Ectodermal cell (in vitro differentiated cells): ENCODE measurements around the gene ABCB7. TPM values are rescaled to one million over a fixed set of nuclear protein-coding genes. Genes with fewer than 3 reads are reported as not detected.
A peak's percentile ranks its signal among the peaks of the same experiment; 100 is the strongest.
"Not testable (repeated sequence)": the region's sequence is repeated elsewhere in the genome, so short reads cannot be mapped to it uniquely, and the experiment has no call there.

ENCODE experiments used
- H3K27ac ChIP-seq: 2 replicates; pipeline ENCODE4 v1.7.0; 2013; ENCODE audit warnings: mild to moderate bottlenecking, low read depth, low read length; ENCODE audit not compliant: insufficient read depth, poor library complexity, severe bottlenecking
- H3K27me3 ChIP-seq: 2 replicates; pipeline ENCODE4 v1.7.0; 2013; ENCODE audit warnings: mild to moderate bottlenecking, low read length; ENCODE audit not compliant: insufficient read depth, control insufficient read depth, poor library complexity, severe bottlenecking
- H3K36me3 ChIP-seq: one replicate; pipeline ENCODE4 v1.7.0; 2013; ENCODE audit warnings: low read length; ENCODE audit not compliant: control insufficient read depth, insufficient read depth
- H3K4me1 ChIP-seq: one replicate; pipeline ENCODE4 v1.7.0; 2013; ENCODE audit warnings: low read length; ENCODE audit not compliant: control insufficient read depth, insufficient read depth
- H3K4me3 ChIP-seq: 2 replicates; pipeline ENCODE4 v1.7.0; 2013; ENCODE audit warnings: low read depth, low read length, control low read depth; ENCODE audit not compliant: insufficient read depth
- H3K9me3 ChIP-seq: 2 replicates; pipeline ENCODE4 v1.7.0; 2013; ENCODE audit warnings: mild to moderate bottlenecking, low read length, moderate library complexity; ENCODE audit not compliant: control insufficient read depth
- WGBS, 2 experiments: methylation state at CpG; one replicate each; pipeline ENCODE4 v1.1.7; 2013; ENCODE audit warnings: missing lambda C conversion rate in 2 of 2; 5-methylcytosine and 5-hydroxymethylcytosine counted together
- polyA plus RNA-seq, 4 experiments: library from polyadenylated mRNA; stranded (reverse); fragments of 50-300 nt; gene quantifications; one replicate each; pipeline ENCODE4 v1.2.3, GENCODE V29; 2013

Gene ABCB7
- polyA plus RNA-seq (2013, experiment 1 of 4), result 28.9 TPM
- 30.7 TPM for polyA plus RNA-seq (2013, experiment 2 of 4)
- 29.5 TPM for polyA plus RNA-seq (2013, experiment 3 of 4)
- 32.1 TPM for polyA plus RNA-seq (2013, experiment 4 of 4)

DNA sequence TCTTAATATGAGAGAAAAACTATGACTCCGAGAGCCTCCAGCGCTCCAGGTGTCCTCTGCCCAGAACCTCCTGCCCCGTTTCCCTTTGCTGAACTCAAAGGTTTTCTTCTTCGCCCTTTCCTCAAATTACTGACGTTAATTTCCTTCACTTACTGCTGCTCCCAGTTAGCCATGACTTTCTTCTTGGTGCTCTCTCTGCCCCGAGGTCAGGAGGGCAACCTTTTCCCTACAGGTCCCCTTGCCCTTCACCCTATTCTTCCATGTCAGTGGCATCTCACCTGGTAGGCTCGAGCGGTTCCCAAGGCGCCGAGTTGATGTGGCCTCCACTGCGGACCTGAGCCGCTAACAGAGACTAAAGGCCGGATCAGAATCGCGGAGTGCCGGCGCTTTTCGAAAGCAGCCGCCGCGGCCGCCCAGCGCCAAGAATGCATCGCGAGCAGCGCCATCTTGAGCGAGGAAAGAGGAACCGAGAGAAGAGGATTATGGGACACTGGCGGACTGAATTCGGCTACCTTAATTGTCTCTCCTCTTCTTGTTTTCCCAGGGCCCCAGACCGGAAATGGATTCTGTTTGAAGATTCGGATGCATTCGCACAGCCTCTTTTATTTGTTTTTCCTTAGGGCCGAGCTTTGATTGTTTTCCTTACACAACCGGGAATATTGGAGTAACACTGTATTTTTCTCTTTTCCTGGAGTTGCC, at the start of gene ABCB7:
Gene ABCB7 (minus strand): TSS at position 457 of the 699 bp plus-strand sequence. CDS start 11 bp downstream, at position 446.
- no peaks in the 10 kb centered on the region for H3K36me3 ChIP-seq
- no peaks in the 10 kb centered on the region for H3K4me1 ChIP-seq
- 1% methylated on average over 34 to 35 of the region's 35 CpGs for WGBS, 2 experiments
- H3K4me3 ChIP-seq, result peak within 1 kb of the TSS; percentile 68
- H3K27ac ChIP-seq, result peak within 1 kb of the TSS; percentile 67
- H3K27me3 ChIP-seq, result no peaks in the 10 kb centered on the region
- H3K9me3 ChIP-seq, result no peaks in the 10 kb centered on the region

- not testable (repeated sequence) for H3K4me1 ChIP-seq, H3K9me3 ChIP-seq, H3K27me3 ChIP-seq, H3K36me3 ChIP-seq, H3K27ac ChIP-seq, H3K4me3 ChIP-seq
- WGBS, 2 experiments, result 89 to 90% methylated on average over 25 to 27 of the region's 27 CpGs
These were observed 32.5 kb upstream of the ABCB7 start for GRCh38 chrX:75188415-75189206.

GRCh38 chrX:75181721-75182120, 25.6 kb upstream of the ABCB7 start:
- Histone ChIP-seq H3K36me3 (no peaks in the 10 kb centered on the region), H3K9me3 (no peaks in the 10 kb centered on the region), H3K27me3 (no peaks in the 10 kb centered on the region), H3K27ac (no peak overlapping the region), H3K4me3 (no peak overlapping the region), H3K4me1 (no peaks in the 10 kb centered on the region)

DNA sequence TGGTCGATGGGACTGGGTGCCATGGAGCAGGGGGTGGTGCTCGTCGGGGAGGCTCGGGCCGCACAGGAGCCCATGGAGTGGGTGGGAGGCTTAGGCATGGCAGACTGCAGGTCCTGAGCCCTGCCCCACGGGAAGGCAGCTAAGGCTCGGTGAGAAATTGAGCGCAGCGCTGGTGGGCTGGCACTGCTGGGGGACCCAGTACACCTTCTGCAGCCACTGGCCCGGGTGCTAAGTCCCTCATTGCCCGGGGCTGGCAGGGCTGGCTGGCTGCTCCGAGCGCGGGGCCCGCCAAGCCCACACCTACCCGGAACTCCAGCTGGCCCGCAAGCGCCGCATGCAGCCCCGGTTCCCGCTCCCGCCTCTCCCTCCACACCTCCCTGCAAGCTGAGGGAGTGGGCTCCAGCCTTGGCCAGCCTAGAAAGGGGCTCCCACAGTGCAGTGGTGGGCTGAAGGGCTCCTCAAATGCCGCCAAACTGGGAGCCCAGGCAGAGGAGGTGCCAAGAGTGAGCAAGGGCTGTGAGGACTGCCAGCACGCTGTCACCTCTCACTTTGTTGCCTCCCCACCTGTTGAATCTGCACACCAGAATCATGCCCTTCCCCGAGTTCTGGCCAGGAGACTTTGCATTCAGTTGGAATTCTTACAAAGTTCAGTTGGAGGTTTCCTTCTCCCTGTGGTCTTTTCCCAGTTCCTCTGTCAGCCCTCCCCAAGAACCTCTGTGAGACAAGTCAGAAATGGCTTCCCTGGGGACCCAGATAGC, 23.6 kb upstream of the ABCB7 start:
- WGBS, 2 experiments, result 93 to 94% methylated on average over 8 to 12 of the region's 25 CpGs
- not testable (repeated sequence) for H3K27ac ChIP-seq

GRCh38 chrX:75172257-75172890, 16.3 kb upstream of the ABCB7 start:
- WGBS, 2 experiments, result 89 to 96% methylated on average over 15 of the region's 16 CpGs
- not testable (repeated sequence) for H3K27me3 ChIP-seq, H3K4me1 ChIP-seq, H3K4me3 ChIP-seq, H3K27ac ChIP-seq, H3K9me3 ChIP-seq, H3K36me3 ChIP-seq

More for the DNA sequence above, 23.6 kb upstream of the ABCB7 start:
- H3K4me1 ChIP-seq, H3K36me3 ChIP-seq, H3K9me3 ChIP-seq, H3K27me3 ChIP-seq, H3K4me3 ChIP-seq: not testable (repeated sequence)

DNA sequence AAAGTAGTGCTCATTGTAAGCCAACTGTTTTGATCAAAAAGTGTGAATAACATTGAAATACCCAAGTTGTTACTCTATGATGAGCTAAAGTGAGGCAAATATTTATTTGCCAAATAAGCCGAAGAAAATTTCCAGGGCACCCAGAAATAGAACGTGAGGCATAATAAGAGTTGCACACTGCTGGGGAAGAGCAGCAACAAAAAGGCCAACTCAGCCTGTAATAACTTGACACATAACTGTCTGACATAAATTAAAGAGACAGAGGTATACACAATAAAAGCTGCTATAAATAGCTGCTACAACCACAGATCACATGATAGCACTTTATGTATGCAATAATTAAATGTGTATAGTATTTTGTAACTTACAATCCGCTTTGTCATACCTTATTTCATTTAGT, 2.0 kb upstream of the ABCB7 start:
- Histone ChIP-seq H3K9me3 (no peaks in the 10 kb centered on the region), H3K27ac (no peak overlapping the region), H3K4me1 (no peaks in the 10 kb centered on the region), H3K27me3 (no peaks in the 10 kb centered on the region), H3K4me3 (no peak overlapping the region), H3K36me3 (no peaks in the 10 kb centered on the region)
- 95 to 100% methylated on average over 2 of the region's 3 CpGs for WGBS, 2 experiments

DNA sequence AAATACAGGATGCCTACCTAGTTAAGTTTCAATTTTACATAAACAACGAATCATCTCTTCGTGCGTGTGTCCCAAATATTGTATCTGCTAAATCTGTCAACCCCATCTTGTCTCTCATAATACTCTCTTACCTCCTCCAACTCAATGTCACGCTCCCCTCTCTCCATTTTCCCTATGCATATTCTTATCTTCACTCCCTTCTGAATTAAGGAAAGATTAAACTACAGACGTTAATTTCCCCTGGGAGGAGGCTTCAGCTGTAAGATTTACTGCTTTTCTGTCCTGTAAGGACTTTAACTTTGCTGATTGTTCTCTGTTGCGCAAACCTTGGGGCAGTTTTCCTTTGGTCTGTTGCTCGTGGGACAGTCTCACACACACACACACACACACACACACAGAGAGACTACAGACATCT, 455 bp upstream of the ABCB7 start:
- Histone ChIP-seq H3K9me3 (no peaks in the 10 kb centered on the region), H3K27me3 (no peaks in the 10 kb centered on the region), H3K27ac (no peak overlapping the region), H3K4me3 (peak overlapping the region; percentile 68), H3K36me3 (no peaks in the 10 kb centered on the region), H3K4me1 (no peaks in the 10 kb centered on the region)
- 70 to 73% methylated on average over 7 of the region's 7 CpGs for WGBS, 2 experiments

DNA sequence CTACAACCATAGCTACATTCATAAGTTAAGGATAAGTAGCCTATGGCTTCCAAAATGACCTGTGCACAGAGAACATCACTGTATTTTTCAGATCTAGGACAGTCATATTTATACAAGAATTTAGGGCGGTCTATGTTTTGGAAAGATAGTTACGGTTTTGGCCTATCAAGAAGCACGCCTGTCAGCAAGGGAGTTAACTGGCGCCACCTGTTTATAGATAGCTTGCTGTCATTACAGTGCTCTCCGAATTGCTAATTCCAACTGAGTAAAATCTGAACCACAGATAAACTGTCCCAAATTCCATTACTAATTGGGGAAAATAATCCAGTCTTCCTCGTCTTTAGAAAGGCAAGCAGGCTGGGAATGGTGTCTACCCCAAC, 646 bp downstream of the ABCB7 start:
- WGBS, 2 experiments, result 18 to 21% methylated on average over 6 of the region's 6 CpGs
- Histone ChIP-seq H3K27ac (no peak overlapping the region), H3K27me3 (no peaks in the 10 kb centered on the region), H3K4me1 (no peaks in the 10 kb centered on the region), H3K9me3 (no peaks in the 10 kb centered on the region), H3K4me3 (peak overlapping the region; percentile 68), H3K36me3 (no peaks in the 10 kb centered on the region)

GRCh38 chrX:75154871-75155270, 1.2 kb downstream of the ABCB7 start:
- H3K27ac ChIP-seq, result no peak overlapping the region
- H3K27me3 ChIP-seq, result no peaks in the 10 kb centered on the region
- WGBS, 2 experiments, result no CpG with 5 or more reads among the region's 1 CpG
- H3K4me3 ChIP-seq, result no peak overlapping the region
- H3K36me3 ChIP-seq, result no peaks in the 10 kb centered on the region
- no peaks in the 10 kb centered on the region for H3K9me3 ChIP-seq
- H3K4me1 ChIP-seq, result no peaks in the 10 kb centered on the region
